HepG2 (cell line): ENCODE measurements around the gene PIP5KL1. TPM values are rescaled to one million over a fixed set of nuclear protein-coding genes. Genes with fewer than 3 reads are reported as not detected.
A peak's percentile ranks its signal among the peaks of the same experiment; 100 is the strongest.

Experiments
- ATF3 ChIP-seq: sonication (generic); formaldehyde crosslinking; IDR thresholded peaks from 2 replicates; pipeline ENCODE4 v1.4.0; 2020; ENCODE audit warnings: missing genetic modification reagents
- CAMTA2 ChIP-seq: sonication (generic); formaldehyde crosslinking; IDR thresholded peaks from 2 replicates; pipeline ENCODE4 v1.4.0; 2020; ENCODE audit warnings: mild to moderate bottlenecking, missing genetic modification reagents, borderline replicate concordance
- ERF ChIP-seq: IDR thresholded peaks from 2 replicates; pipeline ENCODE4 v1.6.1; 2018; ENCODE audit warnings: missing biosample characterization, missing genetic modification reagents
- HMGXB4 ChIP-seq, 2 experiments: sonication (generic) in 1 of 2; formaldehyde crosslinking in 1 of 2; IDR thresholded peaks; 2 replicates each; pipeline versions ENCODE4 v1.4.0 to v1.6.1; 2018 to 2020; ENCODE audit warnings: missing genetic modification reagents in 2 of 2, borderline replicate concordance in 1 of 2, low read depth in 1 of 2, mild to moderate bottlenecking in 1 of 2, missing biosample characterization in 1 of 2
- HOXA3 ChIP-seq: sonication (generic); formaldehyde crosslinking; IDR thresholded peaks from 2 replicates; pipeline ENCODE4 v1.5.0; 2020; ENCODE audit warnings: missing genetic modification reagents
- KDM5B ChIP-seq: sonication (generic); formaldehyde crosslinking; IDR thresholded peaks from 2 replicates; pipeline ENCODE4 v1.4.0; 2020; ENCODE audit warnings: missing genetic modification reagents, mild to moderate bottlenecking, borderline replicate concordance
- KLF13 ChIP-seq: sonication (generic); formaldehyde crosslinking; IDR thresholded peaks from 2 replicates; pipeline ENCODE4 v1.4.0; 2020; ENCODE audit warnings: mild to moderate bottlenecking, missing genetic modification reagents
- MYC ChIP-seq: sonication (generic); formaldehyde crosslinking; IDR thresholded peaks from 2 replicates; pipeline ENCODE4 v1.9.0; 2021; ENCODE audit warnings: missing genetic modification reagents, borderline replicate concordance
- NFIB ChIP-seq: sonication (generic); formaldehyde crosslinking; IDR thresholded peaks from 2 replicates; pipeline ENCODE4 v1.9.0; 2021; ENCODE audit warnings: missing genetic modification reagents, mild to moderate bottlenecking, borderline replicate concordance
- NFIC ChIP-seq: IDR thresholded peaks from 2 replicates; pipeline ENCODE4 v1.6.1; 2012; ENCODE audit warnings: mild to moderate bottlenecking, low read length, inconsistent platforms
- NFKBIZ ChIP-seq: IDR thresholded peaks from 2 replicates; pipeline ENCODE4 v1.6.1; 2018; ENCODE audit warnings: missing genetic modification reagents, missing compliant biosample characterization
- PAX8 ChIP-seq: sonication (generic); formaldehyde crosslinking; IDR thresholded peaks from 2 replicates; pipeline ENCODE4 v1.8.0; 2022; ENCODE audit warnings: mild to moderate bottlenecking, missing genetic modification reagents, borderline replicate concordance
- RAD21 ChIP-seq: fragments of 450-650 bp; formaldehyde crosslinking; IDR thresholded peaks from 2 replicates; pipeline ENCODE4 v1.5.0; 2020; ENCODE audit warnings: mild to moderate bottlenecking
- RARA ChIP-seq: IDR thresholded peaks from 2 replicates; pipeline ENCODE4 v1.6.1; 2016; ENCODE audit warnings: missing genetic modification reagents, missing compliant biosample characterization
- RARG ChIP-seq: sonication (generic); formaldehyde crosslinking; IDR thresholded peaks from 2 replicates; pipeline ENCODE4 v1.4.0; 2020; ENCODE audit warnings: low read depth, mild to moderate bottlenecking, missing genetic modification reagents
- RBM22 ChIP-seq: fragments of 200-400 bp; formaldehyde crosslinking; optimal IDR thresholded peaks from 2 replicates; pipeline ENCODE3; 2017; ENCODE audit warnings: mild to moderate bottlenecking, low read length, moderate library complexity
- SMAD1 ChIP-seq: sonication (generic); formaldehyde crosslinking; IDR thresholded peaks from 2 replicates; pipeline ENCODE4 v1.4.0; 2020; ENCODE audit warnings: missing genetic modification reagents, low read depth, mild to moderate bottlenecking, borderline replicate concordance
- SP1 ChIP-seq, 2 experiments: fragments of 450-650 bp in 1 of 2; sonication (generic) in 1 of 2; formaldehyde crosslinking in 1 of 2; IDR thresholded peaks; 2 replicates each; pipeline versions ENCODE4 v1.4.0 to v1.6.1; 2016 to 2020; ENCODE audit warnings: missing genetic modification reagents in 1 of 2
- SP5 ChIP-seq: IDR thresholded peaks from 2 replicates; pipeline ENCODE4 v1.6.1; 2016; ENCODE audit warnings: low read depth, borderline replicate concordance
- STAG1 ChIP-seq: sonication (generic); formaldehyde crosslinking; IDR thresholded peaks from 2 replicates; pipeline ENCODE4 v1.4.0; 2020; ENCODE audit warnings: missing genetic modification reagents
- ZEB1 ChIP-seq: IDR thresholded peaks from 2 replicates; pipeline ENCODE4 v1.6.1; 2012; ENCODE audit warnings: mild to moderate bottlenecking, low read depth, inconsistent platforms; ENCODE audit not compliant: insufficient replicate concordance
- ZKSCAN5 ChIP-seq: sonication (generic); formaldehyde crosslinking; IDR thresholded peaks from 2 replicates; pipeline ENCODE4 v1.5.1; 2020; ENCODE audit warnings: mild to moderate bottlenecking, missing genetic modification reagents
- ZNF331 ChIP-seq: sonication (generic); formaldehyde crosslinking; IDR thresholded peaks from 2 replicates; pipeline ENCODE4 v1.4.0; 2020; ENCODE audit warnings: missing genetic modification reagents
- ZNF687 ChIP-seq: sonication (generic); formaldehyde crosslinking; IDR thresholded peaks from 2 replicates; pipeline ENCODE4 v1.5.1; 2020; ENCODE audit warnings: mild to moderate bottlenecking, missing genetic modification reagents, moderate library complexity
- ZNF768 ChIP-seq: sonication (generic); formaldehyde crosslinking; IDR thresholded peaks from 2 replicates; pipeline ENCODE4 v1.4.0; 2020; ENCODE audit warnings: missing genetic modification reagents
- ZNF780A ChIP-seq: sonication (generic); formaldehyde crosslinking; IDR thresholded peaks from 2 replicates; pipeline ENCODE4 v1.8.0; 2022; ENCODE audit warnings: mild to moderate bottlenecking, missing genetic modification reagents, moderate library complexity
- ZNF792 ChIP-seq: IDR thresholded peaks from 2 replicates; pipeline ENCODE4 v1.6.1; 2016
- polyA plus RNA-seq, 8 experiments: library from polyadenylated mRNA; depleted of rRNA in 3 of 8; stranded (reverse) in 7 of 8; unstranded in 1 of 8; fragments of >200 nt; fragmentation: Illumina TruSeq in 4 of 8; extraction: Trizol in 4 of 8; gene quantifications; 2 replicates each; pipeline versions ENCODE4 v1.2.1 to v1.2.3, GENCODE V29; 2011 to 2016; ENCODE audit warnings: low read depth in 4 of 8, missing spikeins in 1 of 8, mixed read lengths in 1 of 8; ENCODE audit not compliant: insufficient read depth in 1 of 8
- total RNA-seq, 5 experiments: library from RNA; depleted of rRNA; stranded (reverse); fragments of >200 nt; fragmentation: Illumina TruSeq; extraction: Trizol; gene quantifications; 2 replicates each; pipeline ENCODE4 v1.2.3, GENCODE V29; 2016; ENCODE audit warnings: low read depth in 1 of 5

The PIP5KL1 gene
- total and polyA plus RNA-seq, 2 of the 13 experiments (the other 11 are each of a cell fraction or from before 2014, with no cell fraction given): 0.20 to 0.49 TPM

GRCh38 chr9:127943731-127944144, 13.2 kb upstream of the PIP5KL1 start (continued):
- TF ChIP-seq HMGXB4 (CRISPR knock-in tag; IDR thresholded peaks at IDR 0.05; ENCODE audit: borderline replicate concordance in 1 of 2, low read depth in 1 of 2) (peak in 1 of 2 experiments; percentile 63; a peak in 2 of 4 replicates), ZNF792 (no peak), SP5 (CRISPR knock-in tag) (0 out of 2 replicates have a peak, but pooled peaks have one; percentile 33), NFKBIZ (CRISPR knock-in tag) (peak; percentile 40; the same call in 1 of the 2 replicates), ZNF780A (CRISPR knock-in tag) (no peak), KDM5B (peak; percentile 42; the same call in 1 of the 2 replicates), ATF3 (no peak), ZNF331 (CRISPR knock-in tag) (peak; percentile 46), NFIB (CRISPR knock-in tag) (no peak), MYC (CRISPR knock-in tag) (peak; percentile 53; the same call in 1 of the 2 replicates), RARA (0 out of 2 replicates have a peak, but pooled peaks have one; percentile 27), HOXA3 (CRISPR knock-in tag) (peak; percentile 72), NFIC (no peak), STAG1 (peak; percentile 89), ZKSCAN5 (peak; percentile 54; the same call in 1 of the 2 replicates), KLF13 (no peak), ZNF768 (CRISPR knock-in tag) (no peak), SMAD1 (CRISPR knock-in tag) (no peak), ZEB1 (no peak), PAX8 (CRISPR knock-in tag) (no peak), RAD21 (CRISPR knock-in tag) (peak; percentile 91), ZNF687 (CRISPR knock-in tag) (peak; percentile 68), ERF (CRISPR knock-in tag) (0 out of 2 replicates have a peak, but pooled peaks have one; percentile 45), RARG (CRISPR knock-in tag) (no peak), CAMTA2 (CRISPR knock-in tag) (no peak), RBM22 (peak; percentile 66), SP1 (IDR thresholded peaks at IDR 0.05) (no peak), SP1 (CRISPR knock-in tag; IDR thresholded peaks at IDR 0.05) (peak; percentile 63; the same call in 1 of the 2 replicates)
